DMS79 (cell line): Measurements from ENCODE around the gene ACMSD.
A peak's percentile ranks its signal among the peaks of the same experiment; 100 is the strongest.
"Not testable (repeated sequence)": the region's sequence is repeated elsewhere in the genome, so short reads cannot be mapped to it uniquely, and the experiment has no call there.

Experiments used
- DNase-seq: peaks from one replicate; lab custom pipeline; 2025; lab: John Stamatoyannopoulos, UW

The ACMSD gene

GRCh38 chr2:134838143-134838620 lies at the start of gene ACMSD:
ACMSD (plus strand) TSS chr2:134838616; CDS start chr2:134838683, 67 bp downstream.
- DNase-seq: no peak

GRCh38 chr2:134790487-134790886 lies 47.9 kb upstream of the ACMSD start:
- no peak for DNase-seq

GRCh38 chr2:134791616-134792015 lies 46.8 kb upstream of the ACMSD start:
- no peak for DNase-seq

DNA sequence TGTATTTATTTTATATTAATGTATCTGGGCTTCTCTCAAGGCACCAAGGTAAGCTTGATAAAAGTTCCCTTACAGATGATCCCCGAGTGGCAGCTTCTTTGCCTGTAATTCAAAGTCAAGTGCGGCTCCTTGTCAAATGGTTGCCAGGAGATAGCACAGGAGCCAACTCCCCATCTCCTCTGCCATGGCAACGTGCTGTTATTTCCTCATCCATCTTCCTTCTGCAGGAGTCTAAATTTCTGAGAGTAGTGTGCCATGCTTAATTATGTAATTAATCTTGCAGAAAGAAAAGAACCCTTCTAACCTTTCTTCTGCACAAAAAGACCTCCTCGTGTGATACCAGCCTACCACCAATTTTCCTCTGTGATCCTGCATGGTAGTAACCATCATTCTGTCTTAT lies 46.2 kb upstream of the ACMSD start:
- DNase-seq: peak; percentile 13

- no peak for DNase-seq
Observed at GRCh38 chr2:134795765-134796164, 42.7 kb upstream of the ACMSD start.

DNA sequence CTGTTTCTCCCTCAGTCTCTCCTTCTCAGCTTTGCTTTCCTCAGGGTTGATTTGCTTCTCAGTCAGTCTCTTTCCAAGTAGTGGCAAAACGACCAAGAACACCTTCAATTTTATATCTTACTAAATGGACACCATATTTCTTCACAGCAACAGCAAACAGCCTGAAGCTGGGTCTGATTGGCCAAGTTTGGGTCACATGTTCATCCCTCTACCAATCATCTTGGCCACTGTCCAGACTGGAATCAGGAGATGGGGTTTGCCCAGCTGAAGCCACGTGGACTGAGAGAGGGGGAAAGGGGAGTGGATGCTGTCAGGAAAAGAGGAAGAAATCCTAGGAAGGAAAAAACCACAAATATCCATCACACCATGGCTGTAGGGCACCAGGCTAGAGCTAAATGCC lies 42.0 kb upstream of the ACMSD start:
- no peak for DNase-seq

DNA sequence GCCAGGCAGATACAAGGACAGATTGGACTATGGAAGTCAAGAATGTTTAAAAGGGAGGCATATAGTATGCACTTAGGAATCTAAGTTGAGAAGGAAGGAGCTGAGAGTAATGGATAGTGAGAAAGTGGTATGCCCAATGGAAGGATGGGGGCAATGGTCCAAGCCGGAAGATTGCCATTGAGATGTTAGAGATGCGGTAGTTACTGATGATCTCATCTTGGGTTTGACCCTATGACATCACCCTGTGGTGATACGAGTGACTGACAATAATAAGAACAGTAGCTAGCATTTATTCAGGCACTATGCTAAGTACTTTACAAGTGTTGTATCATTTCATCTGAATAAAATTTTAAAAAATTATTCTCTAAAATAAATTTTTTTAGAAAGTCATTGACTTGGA lies 38.5 kb upstream of the ACMSD start:
- DNase-seq: no peak

- no peak for DNase-seq
Observed at GRCh38 chr2:134800341-134800740, 38.1 kb upstream of the ACMSD start.

- DNase-seq: not testable (repeated sequence)
Observed at GRCh38 chr2:134803609-134804405, 34.6 kb upstream of the ACMSD start.

DNA sequence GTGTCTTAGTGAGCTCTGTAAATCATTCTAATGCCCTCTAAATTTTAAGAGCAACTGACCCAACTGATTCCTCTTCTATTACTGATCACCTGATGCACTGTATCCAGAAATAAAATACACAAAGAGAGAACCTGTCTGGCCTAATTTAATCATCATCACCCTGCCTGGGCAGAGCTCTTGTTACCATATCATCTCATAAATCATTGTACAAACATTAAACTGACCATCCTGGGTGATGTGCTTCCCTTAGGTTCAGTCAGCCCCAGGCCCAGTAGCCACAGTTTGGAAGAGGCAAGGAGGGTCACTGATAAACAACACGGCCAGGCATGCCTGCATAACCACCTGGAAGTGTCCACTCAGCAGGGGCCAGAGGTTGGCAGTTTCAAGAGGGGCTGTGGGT lies 22.7 kb upstream of the ACMSD start:
- DNase-seq: no peak

DNA sequence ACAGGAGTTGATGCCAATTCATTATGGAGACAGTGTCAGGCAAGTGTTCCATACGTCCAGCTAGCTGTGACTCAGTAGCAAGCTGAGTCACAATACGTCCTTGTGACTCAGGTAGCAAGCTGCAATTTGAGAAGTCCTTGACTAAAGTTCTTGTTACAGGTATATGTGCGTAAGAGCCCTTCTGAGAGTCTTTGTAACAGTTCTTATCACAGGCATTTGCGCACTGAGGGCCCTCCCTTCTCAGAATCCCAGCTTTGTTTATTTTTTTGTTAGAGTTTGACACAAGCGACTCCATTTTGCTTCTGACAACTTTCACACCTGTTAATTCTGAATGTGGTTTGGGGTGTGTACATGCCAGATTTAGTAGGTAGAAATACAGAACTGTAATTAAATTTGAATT lies 20.1 kb upstream of the ACMSD start:
- DNase-seq: no peak

DNA sequence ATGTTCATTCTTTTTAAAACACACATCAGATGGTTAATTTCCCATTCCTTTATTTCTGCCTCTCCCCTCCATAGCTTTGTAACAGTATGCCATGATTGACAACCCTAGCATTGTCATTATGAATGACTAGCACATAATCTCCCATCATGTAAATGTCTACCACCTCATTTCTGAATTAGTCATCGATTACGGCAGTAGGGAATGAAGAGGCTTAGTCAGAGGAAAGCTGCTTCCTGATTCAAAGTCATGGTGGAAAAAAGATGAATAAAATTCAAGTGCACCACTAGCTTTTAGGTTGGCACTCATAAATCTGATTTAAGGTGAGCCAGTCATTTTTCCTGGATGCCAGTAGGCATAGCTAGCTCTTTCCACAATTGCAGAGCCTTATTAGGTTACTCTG lies 19.1 kb upstream of the ACMSD start:
- DNase-seq: no peak

GRCh38 chr2:134823431-134823830 lies 15.0 kb upstream of the ACMSD start:
- no peak for DNase-seq

DNA sequence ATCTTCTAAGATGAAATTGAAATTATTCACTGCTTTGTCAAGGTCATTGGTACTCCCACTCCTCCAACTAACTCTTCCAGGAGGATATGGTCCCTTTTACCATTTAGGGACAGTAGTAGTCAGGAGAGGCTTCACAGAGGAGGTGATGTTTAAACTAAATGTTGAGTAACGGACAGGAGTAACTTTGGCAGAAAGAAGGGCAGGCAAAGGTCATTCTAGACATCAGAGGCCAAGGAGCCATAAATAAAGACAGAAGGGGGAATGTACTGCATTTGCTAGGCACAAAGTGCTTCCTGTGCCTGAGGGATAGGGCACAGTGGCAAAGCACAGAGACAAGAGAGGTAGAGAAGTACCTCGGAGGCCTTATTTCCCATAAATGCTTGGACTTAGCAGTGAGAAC lies 14.6 kb upstream of the ACMSD start:
- no peak for DNase-seq

DNA sequence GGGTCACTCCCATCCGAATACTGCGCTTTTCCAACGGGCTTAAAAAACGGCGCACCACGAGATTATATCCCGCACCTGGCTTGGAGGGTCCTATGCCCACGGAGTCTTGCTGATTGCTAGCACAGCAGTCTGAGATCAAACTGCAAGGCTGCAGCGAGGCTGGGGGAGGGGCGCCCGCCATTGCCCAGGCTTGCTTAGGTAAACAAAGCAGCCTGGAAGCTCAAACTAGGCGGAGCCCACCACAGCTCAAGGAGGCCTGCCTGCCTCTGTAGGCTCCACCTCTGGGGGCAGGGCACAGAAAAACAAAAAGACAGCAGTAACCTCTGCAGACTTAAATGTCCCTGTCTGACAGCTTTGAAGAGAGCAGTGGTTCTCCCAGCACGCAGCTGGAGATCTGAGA lies 12.7 kb upstream of the ACMSD start:
- DNase-seq: not testable (repeated sequence)

DNA sequence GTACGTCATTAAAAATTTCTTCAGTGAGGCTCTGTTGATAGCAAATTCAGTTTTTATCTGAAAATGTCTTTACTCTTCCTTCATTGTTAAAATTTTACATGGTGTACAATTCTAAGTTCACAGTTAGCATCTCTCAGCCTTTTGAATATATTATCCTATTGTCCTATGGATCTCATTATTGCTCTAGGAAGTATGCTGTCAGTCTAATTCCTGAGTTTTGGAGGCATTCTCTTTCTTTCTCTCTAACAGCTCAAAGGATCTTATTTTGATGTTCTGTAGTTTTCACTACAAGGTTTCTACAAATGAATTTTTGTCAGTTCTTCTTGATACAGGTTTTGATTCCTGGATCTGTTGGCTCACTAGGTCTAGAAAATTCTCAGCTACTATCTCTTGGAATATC lies 2.9 kb upstream of the ACMSD start:
- no peak for DNase-seq

DNA sequence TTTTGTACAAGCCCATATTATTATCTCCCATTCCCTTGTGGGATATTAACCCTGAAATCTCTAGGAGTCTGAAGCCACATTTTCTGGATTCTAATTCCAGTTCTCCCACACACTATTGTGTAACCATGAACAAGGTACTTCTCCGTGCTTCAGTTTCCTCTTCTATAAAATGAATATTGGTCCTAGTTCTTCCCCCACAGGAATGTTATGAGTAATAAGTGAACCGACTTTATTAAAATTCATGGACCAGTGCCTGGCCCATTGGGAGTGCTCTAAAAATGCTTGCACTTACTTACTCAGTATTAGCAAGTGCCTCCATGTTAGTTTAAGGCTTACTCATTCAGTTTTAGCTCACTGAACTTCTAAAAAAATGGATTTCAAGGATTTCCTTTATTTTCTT lies 1.4 kb upstream of the ACMSD start:
- no peak for DNase-seq

DNA sequence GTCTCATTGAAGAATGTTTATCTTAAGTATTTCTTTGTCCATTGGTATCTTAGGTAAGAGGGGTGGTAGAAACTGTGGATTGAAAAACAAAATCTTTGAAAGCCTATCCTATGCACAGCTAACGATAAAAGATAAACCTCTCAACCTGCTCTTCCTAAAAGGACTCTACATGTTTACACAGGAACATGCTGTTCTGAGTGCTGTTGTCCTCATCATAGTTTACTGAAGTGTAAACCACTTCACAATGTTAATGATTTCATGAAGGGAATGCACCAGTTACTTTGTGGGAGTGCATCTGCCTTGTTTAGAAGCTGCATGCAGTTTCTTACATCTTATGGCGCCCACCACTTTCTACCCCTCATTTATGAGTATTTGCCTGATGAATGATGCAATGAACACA lies 1.2 kb downstream of the ACMSD start:
- peak; percentile 46 for DNase-seq

GRCh38 chr2:134842930-134843490 lies 4.6 kb downstream of the ACMSD start:
- no peak for DNase-seq

GRCh38 chr2:134843968-134844367 lies 5.6 kb downstream of the ACMSD start:
- no peak for DNase-seq

DNA sequence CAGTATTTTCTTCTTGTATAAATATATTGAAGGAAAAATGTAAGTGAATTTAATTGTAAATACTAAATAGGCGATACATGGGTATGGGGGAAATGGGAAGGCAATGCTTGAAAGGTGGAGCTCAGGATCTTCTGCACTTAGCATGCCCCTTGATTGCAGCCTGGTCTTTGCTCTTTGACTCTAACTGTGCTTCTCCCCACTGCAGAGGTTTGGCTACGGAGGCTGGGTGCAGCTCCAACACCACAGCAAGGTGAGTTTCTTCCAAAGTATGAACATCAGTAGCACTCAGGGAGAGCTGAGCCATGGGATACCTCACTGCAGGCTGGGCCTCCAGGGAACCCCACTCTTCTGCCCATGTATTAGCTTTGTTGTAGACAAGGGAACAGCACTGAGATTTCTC lies 6.6 kb downstream of the ACMSD start:
- DNase-seq: no peak

DNA sequence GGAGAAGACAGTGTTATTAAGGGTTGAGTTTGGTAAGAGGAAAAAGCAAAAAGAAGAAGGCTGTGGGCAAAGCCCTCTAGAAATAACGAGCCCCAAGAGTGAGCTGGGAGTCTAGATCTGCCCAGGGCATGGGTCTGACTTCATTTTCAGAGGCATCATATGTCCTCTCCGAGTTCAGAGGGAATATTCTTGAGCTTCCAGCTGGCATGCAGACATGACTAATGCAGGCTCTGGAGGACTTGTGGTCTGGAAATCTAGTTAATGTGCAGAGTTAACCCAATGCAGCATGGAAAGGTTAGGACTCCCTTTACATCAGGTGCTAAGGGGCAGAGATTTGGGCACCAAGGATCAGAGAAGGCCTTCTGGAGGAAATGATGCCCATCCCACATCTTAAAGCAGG lies 7.3 kb downstream of the ACMSD start:
- no peak for DNase-seq

DNA sequence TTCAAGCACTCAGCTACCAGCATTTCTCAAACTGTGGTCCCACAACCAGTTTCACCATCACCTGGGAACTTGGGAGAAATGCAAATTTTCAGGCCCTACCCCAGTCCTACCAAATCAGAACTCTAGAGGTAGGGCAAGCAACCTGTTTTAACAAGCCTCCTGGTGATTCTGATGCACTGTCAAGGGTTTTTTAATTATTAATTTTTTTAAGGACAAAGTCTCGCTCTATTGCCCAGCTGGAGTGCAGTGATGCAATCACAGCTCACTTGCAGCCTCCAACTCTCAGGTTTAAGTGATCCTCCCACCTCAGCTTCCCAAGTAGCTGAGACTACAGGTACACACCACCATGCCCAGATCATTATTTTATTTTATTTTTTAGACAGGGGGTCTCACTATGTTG lies 7.8 kb downstream of the ACMSD start:
- DNase-seq: no peak

DNA sequence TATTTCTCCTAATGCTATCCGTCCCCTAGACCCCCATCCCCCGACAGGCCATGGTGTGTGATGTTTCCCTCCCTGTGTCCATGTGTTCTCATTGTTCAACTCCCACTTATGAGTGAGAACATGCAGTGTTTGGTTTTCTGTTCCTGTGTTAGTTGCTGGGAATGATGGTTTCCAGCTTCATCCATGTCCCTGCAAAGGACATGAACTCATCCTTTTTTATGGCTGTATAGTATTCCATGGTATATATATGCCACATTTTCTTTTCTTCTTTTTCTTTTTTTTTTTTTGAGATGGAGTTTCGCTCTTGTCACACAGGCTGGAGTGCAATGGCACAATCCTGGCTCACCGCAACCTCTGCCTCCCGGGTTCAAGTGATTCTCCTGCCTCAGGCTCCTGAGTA lies 9.2 kb downstream of the ACMSD start:
- not testable (repeated sequence) for DNase-seq
